Transverse colon (tissue), 4 donors: ENCODE measurements around the gene SIRPB1. TPM values are rescaled to one million over a fixed set of nuclear protein-coding genes. Genes with fewer than 3 reads are reported as not detected.

Experiments
- DNase-seq: peaks from one replicate; pipeline ENCODE4 v3.0.0-alpha.2; 2019
- H3K27ac ChIP-seq, 4 donors: fragments of 200-600 bp; sonication (generic); 2 replicates each; pipeline ENCODE4 v1.5.1; 2016 to 2018; ENCODE audit warnings: inconsistent platforms in 4 of 4
- H3K27me3 ChIP-seq: fragments of 200-600 bp; sonication (generic); 2 replicates; pipeline ENCODE4 v1.5.1; 2017; ENCODE audit warnings: inconsistent platforms
- H3K36me3 ChIP-seq, 4 donors: fragments of 200-600 bp; sonication (generic); 2 replicates each; pipeline ENCODE4 v1.5.1; 2017 to 2019; ENCODE audit warnings: inconsistent platforms in 4 of 4
- H3K4me1 ChIP-seq, 4 donors: fragments of 200-600 bp; sonication (generic); 2 replicates each; pipeline ENCODE4 v1.5.1; 2017 to 2020; ENCODE audit warnings: inconsistent platforms in 4 of 4
- H3K4me3 ChIP-seq, 4 donors: fragments of 200-600 bp; sonication (generic); 1 replicate in 1 of 4; 2 replicates in 3 of 4; pipeline versions ENCODE4 v1.5.1 to v1.6.1; 2017 to 2019; ENCODE audit warnings: inconsistent platforms in 4 of 4
- H3K9me3 ChIP-seq, 2 donors: fragments of 200-600 bp; sonication (generic); 2 replicates each; pipeline ENCODE4 v1.5.1; 2017 to 2019; ENCODE audit warnings: inconsistent platforms in 2 of 2
- CTCF ChIP-seq, 5 experiments: fragments of 200-600 bp in 3 of 5; fragments of 450-650 bp in 2 of 5; sonication (generic) in 3 of 5; IDR thresholded peaks; 1 replicate in 2 of 5; 2 replicates in 3 of 5; pipeline ENCODE4 v1.5.1; 2016 to 2017; ENCODE audit warnings: antibody characterized with exemption in 5 of 5, inconsistent platforms in 3 of 5, mild to moderate bottlenecking in 2 of 5, moderate library complexity in 1 of 5
- EP300 ChIP-seq: sonication (generic); formaldehyde crosslinking; IDR thresholded peaks from one replicate; pipeline ENCODE4 v1.6.1; 2017; ENCODE audit warnings: antibody characterized with exemption, low read depth
- POLR2A ChIP-seq: fragments of 450-650 bp; IDR thresholded peaks from one replicate; pipeline ENCODE4 v1.6.1; 2016; ENCODE audit warnings: antibody characterized with exemption, mild to moderate bottlenecking, moderate library complexity
- POLR2AphosphoS5 ChIP-seq, 3 donors: sonication (generic); formaldehyde crosslinking; IDR thresholded peaks; one replicate each; pipeline ENCODE4 v1.6.1; 2016; ENCODE audit warnings: antibody characterized with exemption in 3 of 3
- whole genome bisulfite sequencing, 2 donors: methylation state at CpG; one replicate each; pipeline ENCODE4 v1.1.5; 2018; ENCODE audit warnings: low coverage in 1 of 2; 5-methylcytosine and 5-hydroxymethylcytosine counted together
- in situ Hi-C, 4 donors: fragments of 200-750 bp; cut with MboI; loops; one replicate each; pipeline versions ENCODE4 v1.15.0 to v1.15.1; 2017; ENCODE audit warnings: low sequenced_read_pairs in 3 of 4, low pct_ligation_motif_present in 1 of 4, low pct_unique_long_range_greater_than_20kb in 1 of 4
- intact Hi-C: fragments of 100-400 bp; cut with DNase I; formaldehyde crosslinking; loops from one replicate; pipeline ENCODE4 v1.15.1; 2023; ENCODE audit warnings: low total_unique reads
- total RNA-seq, 4 donors: library from RNA; depleted of rRNA; stranded (reverse); fragments of >200 nt; gene quantifications; one replicate each; pipeline ENCODE4 v1.1.0, GENCODE V29; 2016

Gene SIRPB1
- total RNA-seq, 4 donors from 2014 or later, result 0.14 to 1.3 TPM; not detected in 2

- Histone ChIP-seq H3K4me3 (no peak overlapping the region), H3K9me3 (no peaks in the 10 kb centered on the region), H3K27ac (no peak overlapping the region), H3K36me3 (no peaks in the 10 kb centered on the region), H3K27me3 (no peaks in the 10 kb centered on the region), H3K4me1 (no peaks in the 10 kb centered on the region)
- TF ChIP-seq CTCF (IDR thresholded peaks at IDR 0.05) (no peak), EP300 (no peak), POLR2A (no peak), POLR2AphosphoS5 (IDR thresholded peaks at IDR 0.05) (no peak)
- no peak for DNase-seq
- 70 to 71% methylated on average over 4 to 9 of the region's 9 CpGs for WGBS, 2 donors
- intact Hi-C loops (no loop called here), in situ Hi-C loops (no loop called here)
Measured at GRCh38 chr20:1631309-1632151, 11.7 kb upstream of the SIRPB1 start.

GRCh38 chr20:1630186-1630585 lies 10.4 kb upstream of the SIRPB1 start:
- no peaks in the 10 kb centered on the region for H3K4me1 ChIP-seq
- no peaks in the 10 kb centered on the region for H3K36me3 ChIP-seq
- intact Hi-C loops, result no loop called here
- H3K27ac ChIP-seq, result no peak overlapping the region
- H3K4me3 ChIP-seq, result no peak overlapping the region
- H3K27me3 ChIP-seq, result no peaks in the 10 kb centered on the region
- in situ Hi-C loops, result no loop called here
- DNase-seq, result no peak
- no peaks in the 10 kb centered on the region for H3K9me3 ChIP-seq
- TF ChIP-seq EP300, result no peak
- TF ChIP-seq POLR2A, result no peak
- TF ChIP-seq CTCF (IDR thresholded peaks at IDR 0.05), result no peak
- no peak for TF ChIP-seq POLR2AphosphoS5 (IDR thresholded peaks at IDR 0.05)
- WGBS, 2 donors, result 80 to 90% methylated on average over 1 to 5 of the region's 5 CpGs

- WGBS, 2 donors, result 72 to 73% methylated on average over 4 to 5 of the region's 5 CpGs
- Histone ChIP-seq H3K9me3 (no peaks in the 10 kb centered on the region), H3K27me3 (no peaks in the 10 kb centered on the region), H3K36me3 (no peaks in the 10 kb centered on the region), H3K4me1 (no peaks in the 10 kb centered on the region), H3K4me3 (no peak overlapping the region), H3K27ac (no peak overlapping the region)
- in situ Hi-C loops (no loop called here), intact Hi-C loops (no loop called here)
- no peak for TF ChIP-seq POLR2AphosphoS5 (IDR thresholded peaks at IDR 0.05)
- DNase-seq, result no peak
Measured at GRCh38 chr20:1629321-1629720, 9.5 kb upstream of the SIRPB1 start.

GRCh38 chr20:1628621-1629020 lies 8.8 kb upstream of the SIRPB1 start:
- DNase-seq, result no peak
- in situ Hi-C loops, result no loop called here

More at GRCh38 chr20:1628621-1629020, 8.8 kb upstream of the SIRPB1 start:
- no peaks in the 10 kb centered on the region for H3K9me3 ChIP-seq
- no peak overlapping the region for H3K27ac ChIP-seq
- no peaks in the 10 kb centered on the region for H3K4me1 ChIP-seq
- H3K27me3 ChIP-seq, result no peaks in the 10 kb centered on the region
- TF ChIP-seq POLR2AphosphoS5 (IDR thresholded peaks at IDR 0.05), result no peak
- TF ChIP-seq CTCF (IDR thresholded peaks at IDR 0.05), result no peak
- TF ChIP-seq POLR2A, result no peak
- TF ChIP-seq EP300, result no peak
- H3K4me3 ChIP-seq, result no peak overlapping the region
- intact Hi-C loops, result no loop called here
- WGBS, 2 donors, result 74 to 78% methylated on average over 5 of the region's 5 CpGs
- H3K36me3 ChIP-seq, result no peaks in the 10 kb centered on the region
